ENCODE measurements around the gene NFYA. TPM values are rescaled to one million over a fixed set of nuclear protein-coding genes. Genes with fewer than 3 reads are reported as not detected.

Gene NFYA
- total and polyA plus RNA-seq, 9 of the 15 experiments (the other 6 are each of a cell fraction or from before 2014, with no cell fraction given) = 7.3 to 37.1 (median 21.8) TPM

DNA sequence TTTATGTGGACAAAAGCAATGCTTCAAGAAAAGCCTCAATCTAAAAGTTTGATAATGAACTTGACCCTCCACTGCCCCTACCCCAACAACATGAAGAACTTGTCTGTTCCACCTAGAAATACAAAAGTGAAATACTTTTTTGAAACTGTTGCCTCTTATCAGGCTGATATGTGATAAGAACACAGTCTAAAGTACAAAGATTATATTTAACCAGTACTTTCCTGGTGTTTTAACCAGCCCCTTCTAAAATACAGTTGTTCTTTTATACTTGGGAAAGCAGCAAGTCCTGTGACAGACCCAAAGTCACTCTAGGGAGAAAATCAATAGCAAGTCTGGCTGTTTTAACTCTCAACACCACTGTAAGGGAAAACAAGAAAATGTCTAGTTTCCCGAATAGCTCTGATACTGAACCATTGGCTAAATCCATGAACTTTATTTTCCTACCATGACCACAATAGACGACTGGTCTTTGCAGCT, 7.2 kb upstream of the NFYA start:
- POLR2A ChIA-PET = interaction anchor here (0.7 kb wide), 1 partner anchor 12 kb away, joined by 3 read pairs; no protein-coding TSS in a partner anchor
- no peak for FAIRE-seq
- BruUV-seq (replicated peaks) = no TSS peak
- TF ChIP-seq, protein P1, sequence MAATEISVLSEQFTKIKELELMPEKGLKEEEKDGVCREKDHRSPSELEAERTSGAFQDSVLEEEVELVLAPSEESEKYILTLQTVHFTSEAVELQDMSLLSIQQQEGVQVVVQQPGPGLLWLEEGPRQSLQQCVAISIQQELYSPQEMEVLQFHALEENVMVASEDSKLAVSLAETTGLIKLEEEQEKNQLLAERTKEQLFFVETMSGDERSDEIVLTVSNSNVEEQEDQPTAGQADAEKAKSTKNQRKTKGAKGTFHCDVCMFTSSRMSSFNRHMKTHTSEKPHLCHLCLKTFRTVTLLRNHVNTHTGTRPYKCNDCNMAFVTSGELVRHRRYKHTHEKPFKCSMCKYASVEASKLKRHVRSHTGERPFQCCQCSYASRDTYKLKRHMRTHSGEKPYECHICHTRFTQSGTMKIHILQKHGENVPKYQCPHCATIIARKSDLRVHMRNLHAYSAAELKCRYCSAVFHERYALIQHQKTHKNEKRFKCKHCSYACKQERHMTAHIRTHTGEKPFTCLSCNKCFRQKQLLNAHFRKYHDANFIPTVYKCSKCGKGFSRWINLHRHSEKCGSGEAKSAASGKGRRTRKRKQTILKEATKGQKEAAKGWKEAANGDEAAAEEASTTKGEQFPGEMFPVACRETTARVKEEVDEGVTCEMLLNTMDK (IDR thresholded peaks at IDR 0.05; ENCODE audit: borderline replicate concordance, insufficient read depth, low read depth, low read length, poor library complexity, severe bottlenecking) = no peak
- TF ChIP-seq RAD51 (IDR thresholded peaks at IDR 0.05; ENCODE audit: borderline replicate concordance, low read depth) = no peak
- TF ChIP-seq, protein P2, sequence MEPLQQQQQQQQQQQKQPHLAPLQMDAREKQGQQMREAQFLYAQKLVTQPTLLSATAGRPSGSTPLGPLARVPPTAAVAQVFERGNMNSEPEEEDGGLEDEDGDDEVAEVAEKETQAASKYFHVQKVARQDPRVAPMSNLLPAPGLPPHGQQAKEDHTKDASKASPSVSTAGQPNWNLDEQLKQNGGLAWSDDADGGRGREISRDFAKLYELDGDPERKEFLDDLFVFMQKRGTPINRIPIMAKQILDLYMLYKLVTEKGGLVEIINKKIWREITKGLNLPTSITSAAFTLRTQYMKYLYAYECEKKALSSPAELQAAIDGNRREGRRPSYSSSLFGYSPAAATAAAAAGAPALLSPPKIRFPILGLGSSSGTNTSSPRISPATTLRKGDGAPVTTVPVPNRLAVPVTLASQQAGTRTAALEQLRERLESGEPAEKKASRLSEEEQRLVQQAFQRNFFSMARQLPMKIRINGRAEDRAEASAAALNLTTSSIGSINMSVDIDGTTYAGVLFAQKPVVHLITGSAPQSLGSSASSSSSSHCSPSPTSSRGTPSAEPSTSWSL (CRISPR knock-in tag; IDR thresholded peaks at IDR 0.05; ENCODE audit: borderline replicate concordance) = no peak
- TF ChIP-seq HNRNPK (IDR thresholded peaks at IDR 0.05; ENCODE audit: low read depth, low read length, poor library complexity, severe bottlenecking) = no peak
- TF ChIP-seq TRIM24 (IDR thresholded peaks at IDR 0.05) = no peak
- TF ChIP-seq ILK (tag; IDR thresholded peaks at IDR 0.05; ENCODE audit: borderline replicate concordance, low read depth) = no peak
- TF ChIP-seq ADNP (tag; IDR thresholded peaks at IDR 0.05) = no peak
- no peak for TF ChIP-seq ID3 (CRISPR knock-in tag; IDR thresholded peaks at IDR 0.05)
- TF ChIP-seq ID3 (tag; IDR thresholded peaks at IDR 0.05) = no peak
- no peak for TF ChIP-seq COPS2 (conservative IDR thresholded peaks at IDR 0.05)
- TF ChIP-seq RCOR1 (IDR thresholded peaks at IDR 0.05; ENCODE audit: borderline replicate concordance in 1 of 2, low read depth in 2 of 2, low read length in 2 of 2) = no peak
- no peak for TF ChIP-seq GTF3C2 (IDR thresholded peaks at IDR 0.05; ENCODE audit: borderline replicate concordance, extremely low read depth, insufficient read length)
- TF ChIP-seq, protein P3, sequence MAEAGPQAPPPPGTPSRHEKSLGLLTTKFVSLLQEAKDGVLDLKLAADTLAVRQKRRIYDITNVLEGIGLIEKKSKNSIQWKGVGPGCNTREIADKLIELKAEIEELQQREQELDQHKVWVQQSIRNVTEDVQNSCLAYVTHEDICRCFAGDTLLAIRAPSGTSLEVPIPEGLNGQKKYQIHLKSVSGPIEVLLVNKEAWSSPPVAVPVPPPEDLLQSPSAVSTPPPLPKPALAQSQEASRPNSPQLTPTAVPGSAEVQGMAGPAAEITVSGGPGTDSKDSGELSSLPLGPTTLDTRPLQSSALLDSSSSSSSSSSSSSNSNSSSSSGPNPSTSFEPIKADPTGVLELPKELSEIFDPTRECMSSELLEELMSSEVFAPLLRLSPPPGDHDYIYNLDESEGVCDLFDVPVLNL (CRISPR knock-in tag; IDR thresholded peaks at IDR 0.05; ENCODE audit: low read depth) = no peak

More for the DNA sequence above, 7.2 kb upstream of the NFYA start:
- no peak overlapping the region for H3K4me3 ChIP-seq
- no peak overlapping the region for H2AFZ ChIP-seq (ENCODE audit: low read depth, low read length)
- peaks cover 6% of the 10 kb centered on the region; the same call in 2 of the 3 replicates for H3K79me2 ChIP-seq (ENCODE audit: control insufficient read depth, insufficient read depth, low read length)
- no peak overlapping the region for H3K9ac ChIP-seq (ENCODE audit: insufficient read depth in 1 of 2, low read depth in 2 of 2, low read length in 2 of 2)
- H3K9me3 ChIP-seq (replicated peaks; ENCODE audit: control insufficient read depth, insufficient read depth, low read depth, low read length) = no peaks in the 10 kb centered on the region
- no peak for ATAC-seq
- in situ Hi-C loops (cut with MboI) = no loop called here
- no peak for DNase-seq (ENCODE audit: extremely low read depth in 1 of 4, low spot score in 3 of 4)
- intact Hi-C loops (cut with micrococcal nuclease) = loop anchor here (2.0 to 5.0 kb wide), 2 partner anchors 38 to 59 kb away; no protein-coding TSS in a partner anchor
- no peaks in the 10 kb centered on the region for H3K27me3 ChIP-seq (ENCODE audit: control insufficient read depth in 2 of 2, insufficient read depth in 2 of 2, low read length in 2 of 2)
- CTCF ChIA-PET (ENCODE audit: low intra/inter-chr PET ratio) = interaction anchor here (1.6 to 4.0 kb wide), 2 partner anchors 28 to 60 kb away, joined by 5 to 26 read pairs; no protein-coding TSS in a partner anchor
- H3K4me2 ChIP-seq (ENCODE audit: insufficient read depth, low read length) = no peak overlapping the region
- H3K27ac ChIP-seq (ENCODE audit: extremely low read depth, low read depth, low read length) = no peak overlapping the region
- peaks cover 81% of the 10 kb centered on the region for H3K36me3 ChIP-seq (ENCODE audit: control insufficient read depth, insufficient read depth, low read length)
- no peaks in the 10 kb centered on the region for H3K9me1 ChIP-seq (ENCODE audit: control insufficient read depth, insufficient read depth, low read length)
- WGBS (ENCODE audit: insufficient coverage, low coverage, missing lambda C conversion rate) = 70% methylated on average over 2 of the region's 2 CpGs
- H4K20me1 ChIP-seq (replicated peaks; ENCODE audit: control insufficient read depth, insufficient read depth, low read length) = no peaks in the 10 kb centered on the region
- H3K4me1 ChIP-seq (replicated peaks in 1 of 2; ENCODE audit: control insufficient read depth in 2 of 2, insufficient read depth in 2 of 2, low read length in 2 of 2) = peaks cover 0 to 7% of the 10 kb centered on the region in 2 experiments; a peak in 1 of 5 replicates

All from K562 (cell line).